Testis (tissue), 2 donors: ENCODE data around the gene SETD1A.

ENCODE experiments used
- CTCF ChIP-seq, 3 experiments: fragments of 450-650 bp in 2 of 3; fragments of 200-600 bp in 1 of 3; sonication (generic) in 1 of 3; IDR thresholded peaks; one replicate each; pipeline ENCODE4 v1.5.1; 2016 to 2019; ENCODE audit warnings: antibody characterized with exemption in 3 of 3, mild to moderate bottlenecking in 2 of 3, moderate library complexity in 1 of 3
- POLR2A ChIP-seq: fragments of 450-650 bp; IDR thresholded peaks from one replicate; pipeline ENCODE4 v1.6.1; 2017; ENCODE audit warnings: antibody characterized with exemption, mild to moderate bottlenecking, moderate library complexity

GRCh38 chr16:30996985-30997724, 39.6 kb downstream of the SETD1A start:
- TF ChIP-seq CTCF (IDR thresholded peaks at IDR 0.05) (no peak), POLR2A (no peak)
